AG08395 (cell line): Measurements from ENCODE around the gene SATL1.
A peak's percentile ranks its signal among the peaks of the same experiment; 100 is the strongest.
"Not testable (repeated sequence)": the region's sequence is repeated elsewhere in the genome, so short reads cannot be mapped to it uniquely, and the experiment has no call there.

ENCODE experiments used
- DNase-seq: peaks from one replicate; pipeline ENCODE4 v3.0.0; 2012; ENCODE audit warnings: mixed read lengths, low spot score

SATL1 gene

GRCh38 chrX:85108165-85108564 lies 135.4 kb downstream of the SATL1 start:
- DNase-seq: no peak

GRCh38 chrX:85107407-85107806 lies 136.2 kb downstream of the SATL1 start:
- no peak for DNase-seq

- no peak for DNase-seq
Measured at GRCh38 chrX:85089321-85089840, 154.2 kb downstream of the SATL1 start.

- peak; percentile 56 for DNase-seq
Measured at GRCh38 chrX:85084770-85085393, 158.7 kb downstream of the SATL1 start.

GRCh38 chrX:85077247-85077646 lies 166.3 kb downstream of the SATL1 start:
- not testable (repeated sequence) for DNase-seq

- DNase-seq: no peak
Measured at GRCh38 chrX:85065512-85066198, 177.9 kb downstream of the SATL1 start.

- peak; percentile 37 for DNase-seq
Measured at GRCh38 chrX:85052636-85053343, 190.8 kb downstream of the SATL1 start.

- peak; percentile 3 for DNase-seq
Measured at GRCh38 chrX:85052205-85052604, 191.4 kb downstream of the SATL1 start.

- DNase-seq: no peak
Measured at GRCh38 chrX:85051627-85052026, 192.0 kb downstream of the SATL1 start.
